CD4-positive, alpha-beta T cell treated with Interleukin-4 for 4 hours (primary cell): ENCODE measurements around the gene SNTG2.

Experiments used
- DNase-seq: peaks from one replicate; pipeline ENCODE4 v3.0.0-alpha.2; 2020

The SNTG2 gene

GRCh38 chr2:929011-929735 lies 21.5 kb upstream of the SNTG2 start:
- DNase-seq: no peak

- no peak for DNase-seq
Measured at GRCh38 chr2:929925-930324, 20.7 kb upstream of the SNTG2 start.

- DNase-seq: no peak
Measured at GRCh38 chr2:930935-931334, 19.7 kb upstream of the SNTG2 start.

GRCh38 chr2:932320-933115 lies 18.1 kb upstream of the SNTG2 start:
- DNase-seq: no peak

- no peak for DNase-seq
Measured at GRCh38 chr2:933734-934295, 16.8 kb upstream of the SNTG2 start.

GRCh38 chr2:937530-937929 lies 13.1 kb upstream of the SNTG2 start:
- DNase-seq: no peak

- DNase-seq: no peak
Measured at GRCh38 chr2:938181-939005, 12.3 kb upstream of the SNTG2 start.

GRCh38 chr2:939936-940601 lies 10.6 kb upstream of the SNTG2 start:
- no peak for DNase-seq

- DNase-seq: no peak
Measured at GRCh38 chr2:941871-942270, 8.8 kb upstream of the SNTG2 start.

- no peak for DNase-seq
Measured at GRCh38 chr2:942775-943460, 7.7 kb upstream of the SNTG2 start.

GRCh38 chr2:943461-943797 lies 7.2 kb upstream of the SNTG2 start:
- no peak for DNase-seq

GRCh38 chr2:943821-944220 lies 6.8 kb upstream of the SNTG2 start:
- DNase-seq: no peak

- no peak for DNase-seq
Measured at GRCh38 chr2:944693-945092, 6.0 kb upstream of the SNTG2 start.

- DNase-seq: no peak
Measured at GRCh38 chr2:945104-945503, 5.5 kb upstream of the SNTG2 start.

GRCh38 chr2:946073-946948 lies 4.3 kb upstream of the SNTG2 start:
- no peak for DNase-seq

GRCh38 chr2:949384-950079 lies 1.1 kb upstream of the SNTG2 start:
- no peak for DNase-seq

GRCh38 chr2:951224-952006 lies 766 bp downstream of the SNTG2 start:
- DNase-seq: no peak

GRCh38 chr2:953408-953807 lies 2.8 kb downstream of the SNTG2 start:
- no peak for DNase-seq

- no peak for DNase-seq
Measured at GRCh38 chr2:953975-954686, 3.5 kb downstream of the SNTG2 start.
